A204.1 (cell line): ENCODE results near the gene BICRA.
"Not testable (repeated sequence)": the region's sequence is repeated elsewhere in the genome, so short reads cannot be mapped to it uniquely, and the experiment has no call there.

Source experiments
- FAIRE-seq: peaks from 2 replicates; lab custom pipeline; 2012; peaks lifted over from hg19 to GRCh38; lab: Jason Lieb, UNC

The BICRA gene

DNA sequence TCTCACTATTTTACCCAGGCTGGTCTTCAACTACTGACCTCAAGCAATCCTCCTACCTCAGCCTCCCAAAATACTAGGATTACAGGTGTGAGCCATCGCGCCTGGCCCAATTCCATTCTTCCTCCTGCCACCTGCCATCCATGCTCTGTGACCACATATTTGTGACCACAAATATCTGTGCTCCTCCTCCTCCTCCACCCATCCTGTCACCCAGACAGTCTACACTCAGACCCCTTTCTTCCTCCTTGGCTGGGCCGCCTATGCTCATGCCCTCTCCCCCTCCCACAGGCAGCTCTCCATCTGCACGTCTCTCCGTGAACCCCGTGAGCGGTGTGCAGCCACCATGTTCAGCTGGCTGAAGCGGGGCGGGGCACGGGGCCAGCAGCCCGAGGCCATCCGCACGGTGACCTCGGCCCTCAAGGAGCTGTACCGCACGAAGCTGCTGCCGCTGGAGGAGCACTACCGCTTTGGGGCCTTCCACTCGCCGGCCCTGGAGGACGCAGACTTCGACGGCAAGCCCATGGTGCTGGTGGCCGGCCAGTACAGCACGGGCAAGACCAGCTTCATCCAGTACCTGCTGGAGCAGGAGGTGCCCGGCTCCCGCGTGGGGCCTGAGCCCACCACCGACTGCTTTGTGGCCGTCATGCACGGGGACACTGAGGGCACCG is 107.5 kb downstream of the BICRA start:
- FAIRE-seq, result no peak

- FAIRE-seq, result not testable (repeated sequence)
Observed at GRCh38 chr19:47718415-47719046, 109.6 kb downstream of the BICRA start.

DNA sequence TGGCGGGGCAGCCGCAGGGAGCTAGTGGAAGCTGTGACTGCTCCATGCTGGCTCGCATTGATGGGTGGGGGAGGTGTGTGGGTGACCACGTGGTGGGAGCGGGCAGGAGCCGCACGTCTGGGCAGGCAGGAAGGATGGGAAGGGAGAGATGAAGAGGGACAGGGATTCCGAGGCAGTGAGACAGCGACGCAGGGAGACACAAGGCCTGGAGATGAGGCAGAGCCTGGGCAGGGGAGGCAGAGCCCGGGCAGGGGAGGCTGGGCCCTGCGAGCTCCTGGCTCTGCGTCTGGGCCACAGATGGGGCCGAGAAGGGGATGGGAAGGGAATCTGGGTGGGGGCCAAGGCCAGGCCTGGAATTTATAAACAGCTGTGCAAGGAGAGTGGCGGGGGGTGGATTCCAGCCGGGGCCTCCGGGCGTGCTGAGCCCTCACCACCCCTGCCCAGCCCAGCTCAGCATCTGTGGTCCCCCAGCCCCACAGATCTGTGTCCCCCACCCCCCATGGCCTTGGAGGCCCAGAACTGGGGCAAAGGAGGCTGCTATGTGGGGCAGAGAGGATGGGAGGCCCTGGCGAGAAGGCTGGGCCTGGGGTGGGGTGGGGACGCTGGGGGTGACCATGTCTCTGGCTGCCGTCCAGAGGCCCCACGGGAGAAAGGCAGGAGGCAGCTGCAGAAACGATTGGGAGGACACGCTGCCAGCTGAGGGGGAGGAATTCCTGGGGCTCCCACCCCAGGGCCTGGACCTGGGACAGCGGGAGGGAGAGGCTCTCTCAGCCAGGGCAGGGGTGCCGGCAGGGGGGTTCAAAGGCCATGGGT is 110.3 kb downstream of the BICRA start:
- no peak for FAIRE-seq

DNA sequence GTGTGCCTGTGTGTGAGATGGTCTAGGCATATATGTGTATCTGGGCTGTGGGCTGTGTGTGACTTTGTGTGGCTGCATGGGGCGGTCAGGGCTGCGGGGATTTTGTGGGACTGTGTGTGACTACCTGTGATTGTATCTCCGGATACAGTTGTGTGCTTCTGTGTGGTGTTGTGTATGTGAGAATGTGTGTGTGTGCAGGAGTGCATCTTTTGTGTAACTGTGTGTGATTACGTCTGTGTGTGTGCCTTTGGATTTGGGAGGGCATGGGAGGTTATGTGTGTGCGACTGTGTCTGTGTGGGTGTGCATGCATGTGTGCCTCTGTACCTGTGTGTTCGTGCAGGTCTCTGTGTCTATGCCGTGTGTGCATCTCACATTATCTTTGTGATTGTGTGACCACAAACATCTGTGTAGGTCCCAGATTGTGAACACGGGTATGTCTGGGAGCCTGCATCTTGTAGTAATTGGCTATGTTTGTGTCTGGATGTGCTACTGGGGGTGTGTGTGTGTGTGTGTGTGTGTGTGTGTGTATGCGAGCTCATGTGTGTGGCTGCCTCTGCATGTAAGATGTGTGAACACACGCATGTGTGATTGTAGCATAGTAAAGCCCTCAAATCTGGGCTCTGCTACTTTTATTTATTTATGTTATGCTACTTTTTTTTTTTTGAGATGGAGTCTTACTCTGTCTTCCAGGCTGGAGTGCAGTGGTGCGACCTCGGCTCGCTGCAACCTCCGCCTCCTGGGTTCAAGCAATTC is 111.9 kb downstream of the BICRA start:
- FAIRE-seq, result no peak

DNA sequence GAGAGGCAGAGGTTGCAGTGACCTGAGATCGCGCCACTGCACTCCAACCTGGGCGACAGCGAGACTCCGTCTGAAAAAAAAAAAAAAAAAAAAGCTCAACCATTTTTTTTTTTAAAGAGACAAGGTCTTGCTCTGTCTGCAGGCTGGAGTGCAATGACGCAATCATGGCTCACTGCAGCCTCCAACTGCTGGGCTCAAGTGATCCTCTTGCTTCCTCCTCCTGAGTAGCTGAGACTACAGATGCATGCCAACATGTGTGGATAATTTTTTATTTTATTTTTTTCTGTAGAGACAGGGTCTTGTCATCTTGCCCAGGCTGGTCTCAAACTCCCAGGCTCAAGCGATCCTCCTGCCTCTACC is 114.6 kb downstream of the BICRA start:
- FAIRE-seq, result no peak

DNA sequence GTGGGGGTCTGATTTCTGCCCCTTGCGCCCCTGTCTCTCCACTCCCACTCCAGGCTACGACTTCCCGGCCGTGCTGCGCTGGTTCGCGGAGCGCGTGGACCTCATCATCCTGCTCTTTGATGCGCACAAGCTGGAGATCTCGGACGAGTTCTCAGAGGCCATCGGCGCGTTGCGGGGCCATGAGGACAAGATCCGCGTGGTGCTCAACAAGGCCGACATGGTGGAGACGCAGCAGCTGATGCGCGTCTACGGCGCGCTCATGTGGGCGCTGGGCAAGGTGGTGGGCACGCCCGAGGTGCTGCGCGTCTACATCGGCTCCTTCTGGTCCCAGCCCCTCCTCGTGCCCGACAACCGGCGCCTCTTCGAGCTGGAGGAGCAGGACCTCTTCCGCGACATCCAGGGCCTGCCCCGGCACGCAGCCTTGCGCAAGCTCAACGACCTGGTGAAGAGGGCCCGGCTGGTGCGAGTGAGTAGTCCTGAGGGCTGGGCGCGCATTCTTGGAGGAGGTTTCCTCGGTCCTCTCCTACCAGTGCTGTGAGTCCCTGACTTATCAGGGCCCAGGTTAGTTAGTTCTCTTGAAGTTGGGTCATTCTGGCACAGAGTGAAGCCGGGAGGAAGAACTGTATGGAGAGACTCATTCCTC is 116.9 kb downstream of the BICRA start:
- FAIRE-seq, result no peak

- no peak for FAIRE-seq
Observed at GRCh38 chr19:47726467-47726866, 117.5 kb downstream of the BICRA start.

DNA sequence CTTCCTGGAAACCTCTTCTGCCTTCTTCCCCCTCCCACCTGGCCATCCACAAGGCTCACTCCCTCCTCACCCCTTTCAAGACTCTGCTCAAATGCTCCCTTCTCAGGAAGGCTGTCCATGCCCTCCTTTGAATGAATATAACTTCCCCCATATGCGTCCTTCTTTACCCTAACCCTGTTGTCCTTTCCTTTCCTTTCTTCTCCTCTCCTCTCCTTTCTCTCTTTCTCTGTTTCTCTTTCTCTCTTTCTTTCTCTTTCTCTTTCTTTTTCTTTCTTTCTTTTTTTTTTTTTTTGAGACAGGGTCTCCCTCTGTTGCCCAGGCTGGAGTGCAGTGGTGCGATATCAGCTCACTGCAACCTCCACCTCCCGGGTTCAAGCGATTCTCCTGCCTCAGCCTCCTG is 119.4 kb downstream of the BICRA start:
- not testable (repeated sequence) for FAIRE-seq

- FAIRE-seq, result no peak
Observed at GRCh38 chr19:47729468-47729798, 120.5 kb downstream of the BICRA start.

DNA sequence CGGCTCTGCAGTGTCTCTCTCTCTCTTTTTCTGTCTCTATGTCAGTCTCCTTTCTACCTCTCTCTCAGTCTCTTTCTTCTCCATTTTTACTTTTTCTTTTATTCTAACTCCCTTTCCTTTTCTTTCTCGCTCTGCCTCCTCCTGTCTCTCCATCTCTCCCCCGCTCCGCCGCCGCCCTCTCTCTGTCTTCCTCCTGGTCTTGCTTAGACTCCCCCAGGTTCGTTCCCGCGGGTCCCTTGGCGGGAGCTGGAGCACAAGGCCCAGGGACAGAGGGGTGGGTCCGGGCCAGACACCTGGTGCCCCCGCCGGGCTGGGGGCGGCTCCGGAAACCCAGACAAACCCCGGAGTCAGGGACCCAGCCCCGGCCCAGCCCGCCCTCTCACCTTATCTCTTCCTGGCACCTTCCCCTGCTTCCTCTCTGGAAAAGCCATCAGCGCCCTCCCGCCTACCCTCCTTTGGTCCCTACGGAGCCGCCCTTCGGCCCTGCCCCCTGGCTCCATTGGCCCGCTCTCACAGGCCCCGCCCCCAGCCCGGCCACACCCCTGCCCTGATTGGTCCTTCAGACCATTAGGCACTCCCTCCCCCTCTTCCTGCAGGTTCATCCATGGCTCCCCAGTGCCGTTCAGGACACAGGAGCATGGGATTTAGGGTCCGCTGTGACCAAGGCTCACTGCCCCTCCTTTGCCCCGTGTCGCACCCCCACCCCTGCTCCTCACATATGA is 121.0 kb downstream of the BICRA start:
- FAIRE-seq, result no peak

- no peak for FAIRE-seq
Observed at GRCh38 chr19:47730521-47730889, 121.6 kb downstream of the BICRA start.

- no peak for FAIRE-seq
Observed at GRCh38 chr19:47730910-47731309, 122.0 kb downstream of the BICRA start.

- no peak for FAIRE-seq
Observed at GRCh38 chr19:47735131-47735530, 126.2 kb downstream of the BICRA start.

GRCh38 chr19:47740866-47741519 is 132.1 kb downstream of the BICRA start:
- no peak for FAIRE-seq

GRCh38 chr19:47741544-47742140 is 132.7 kb downstream of the BICRA start:
- FAIRE-seq, result no peak

DNA sequence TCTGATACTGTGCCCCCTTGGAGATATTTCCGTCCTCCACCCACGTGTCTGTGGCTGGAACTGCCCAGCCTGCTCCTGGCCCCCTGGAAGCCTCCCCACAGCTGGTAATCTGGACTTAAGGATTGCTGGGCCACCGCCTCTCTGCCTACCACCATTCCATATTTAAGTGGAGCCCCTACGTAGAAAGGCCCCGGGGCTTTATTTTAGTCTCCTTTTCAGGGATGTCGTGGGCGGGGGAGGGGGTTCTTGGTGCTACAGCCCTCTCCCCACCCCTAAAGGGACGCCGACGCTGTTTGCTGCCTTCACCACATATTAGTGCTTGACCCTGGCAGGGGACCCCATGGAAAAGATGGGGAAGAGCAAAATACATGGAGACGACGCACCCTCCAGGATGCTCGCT is 133.7 kb downstream of the BICRA start:
- no peak for FAIRE-seq

GRCh38 chr19:47745010-47745901 is 136.3 kb downstream of the BICRA start, which contains the start of gene NOP53:
NOP53 (plus strand) TSS chr19:47745546; CDS start chr19:47745560, 14 bp downstream.
- FAIRE-seq, result peak; percentile 95

GRCh38 chr19:47746129-47746528 is 137.2 kb downstream of the BICRA start:
- not testable (repeated sequence) for FAIRE-seq

DNA sequence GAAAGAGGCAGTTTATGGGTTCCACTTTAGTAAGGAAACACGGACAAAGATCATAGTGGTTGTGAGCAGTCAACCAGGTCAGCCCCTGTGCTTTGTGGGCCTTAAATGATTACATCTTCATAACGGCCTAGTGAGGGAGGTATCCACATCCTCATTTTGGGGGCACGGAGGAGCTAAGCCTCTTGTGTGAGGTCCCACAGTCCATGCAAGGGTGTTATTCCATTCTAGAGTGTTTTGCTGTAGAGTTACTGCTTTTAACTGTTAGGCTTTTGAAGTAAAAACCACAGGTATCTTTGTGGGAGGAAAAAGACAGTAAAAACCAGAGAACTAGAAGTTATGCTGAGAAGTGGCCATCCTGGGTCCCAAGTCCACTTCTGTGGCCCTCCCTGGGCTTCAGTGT is 140.4 kb downstream of the BICRA start:
- FAIRE-seq, result no peak

DNA sequence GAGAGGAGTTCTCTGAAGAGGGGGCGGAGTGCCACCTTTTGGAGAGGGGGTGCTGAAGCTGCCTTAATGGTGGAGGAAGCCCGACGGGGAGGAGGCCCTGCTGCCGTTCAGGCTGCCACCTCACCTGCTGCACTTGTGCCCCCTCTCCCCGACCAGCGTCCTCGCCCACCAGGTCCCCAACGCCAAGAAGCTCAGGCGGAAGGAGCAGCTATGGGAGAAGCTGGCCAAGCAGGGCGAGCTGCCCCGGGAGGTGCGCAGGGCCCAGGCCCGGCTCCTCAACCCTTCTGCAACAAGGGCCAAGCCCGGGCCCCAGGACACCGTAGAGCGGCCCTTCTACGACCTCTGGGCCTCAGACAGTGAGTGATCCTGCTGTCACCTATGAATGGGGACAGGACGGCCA is 141.8 kb downstream of the BICRA start:
- no peak for FAIRE-seq
